Suprapubic skin (tissue), 4 donors: ENCODE results near the gene SCFD2. TPM values are rescaled to one million over a fixed set of nuclear protein-coding genes. Genes with fewer than 3 reads are reported as not detected.

Experiments
- DNase-seq, 2 donors: peaks; one replicate each; pipeline ENCODE4 v3.0.0-alpha.2; 2019; ENCODE audit warnings: low spot score in 2 of 2
- H3K27ac ChIP-seq: fragments of 200-600 bp; sonication (generic); one replicate; pipeline ENCODE4 v1.5.1; 2019
- H3K27me3 ChIP-seq: fragments of 200-600 bp; sonication (generic); one replicate; pipeline ENCODE4 v1.5.1; 2019
- H3K36me3 ChIP-seq: fragments of 200-600 bp; sonication (generic); one replicate; pipeline ENCODE4 v1.5.1; 2019
- H3K4me1 ChIP-seq: fragments of 200-600 bp; sonication (generic); one replicate; pipeline ENCODE4 v1.5.1; 2019
- H3K4me3 ChIP-seq: fragments of 200-600 bp; sonication (generic); one replicate; pipeline ENCODE4 v1.5.1; 2019; ENCODE audit warnings: mild to moderate bottlenecking
- H3K9me3 ChIP-seq: fragments of 200-600 bp; sonication (generic); one replicate; pipeline ENCODE4 v1.5.1; 2019
- CTCF ChIP-seq, 2 donors: fragments of 200-600 bp in 1 of 2; fragments of 450-650 bp in 1 of 2; sonication (generic) in 1 of 2; IDR thresholded peaks; one replicate each; pipeline ENCODE4 v1.5.1; 2016 to 2019; ENCODE audit warnings: antibody characterized with exemption in 2 of 2, mild to moderate bottlenecking in 1 of 2, moderate library complexity in 1 of 2
- EP300 ChIP-seq: sonication (generic); formaldehyde crosslinking; IDR thresholded peaks from one replicate; pipeline ENCODE4 v1.6.1; 2017; ENCODE audit warnings: antibody characterized with exemption
- POLR2A ChIP-seq, 2 donors: fragments of 450-650 bp; IDR thresholded peaks; one replicate each; pipeline ENCODE4 v1.6.1; 2017; ENCODE audit warnings: antibody characterized with exemption in 2 of 2, mild to moderate bottlenecking in 2 of 2, moderate library complexity in 2 of 2
- POLR2AphosphoS5 ChIP-seq, 3 donors: sonication (generic); formaldehyde crosslinking; IDR thresholded peaks; one replicate each; pipeline ENCODE4 v1.6.1; 2017; ENCODE audit warnings: antibody characterized with exemption in 3 of 3
- whole genome bisulfite sequencing: methylation state at CpG from one replicate; pipeline ENCODE4 v1.1.5; 2018; 5-methylcytosine and 5-hydroxymethylcytosine counted together
- total RNA-seq, 4 donors: library from RNA; depleted of rRNA; stranded (reverse); fragments of >200 nt; gene quantifications; one replicate each; pipeline ENCODE4 v1.1.0, GENCODE V29; 2016

SCFD2 gene
- total RNA-seq, 4 donors from 2014 or later = 25.5 to 39.5 (median 31.9) TPM

- DNase-seq = no peak
- Histone ChIP-seq H3K9me3 (no peaks in the 10 kb centered on the region), H3K36me3 (no peaks in the 10 kb centered on the region), H3K4me3 (no peak overlapping the region), H3K4me1 (no peaks in the 10 kb centered on the region), H3K27ac (no peak overlapping the region), H3K27me3 (no peaks in the 10 kb centered on the region)
- TF ChIP-seq POLR2AphosphoS5 (IDR thresholded peaks at IDR 0.05) = no peak
- no peak for TF ChIP-seq POLR2A (IDR thresholded peaks at IDR 0.05)
- TF ChIP-seq EP300 = no peak
- no peak for TF ChIP-seq CTCF (IDR thresholded peaks at IDR 0.05)
- 97% methylated on average over 2 of the region's 2 CpGs for WGBS
These were observed 213.4 kb downstream of the SCFD2 start for GRCh38 chr4:53152467-53152866.

- H3K4me1 ChIP-seq = no peaks in the 10 kb centered on the region
- no peaks in the 10 kb centered on the region for H3K9me3 ChIP-seq
- H3K36me3 ChIP-seq = no peaks in the 10 kb centered on the region
- no peaks in the 10 kb centered on the region for H3K27me3 ChIP-seq
- no peak overlapping the region for H3K27ac ChIP-seq
- no peak for TF ChIP-seq EP300
- TF ChIP-seq CTCF (IDR thresholded peaks at IDR 0.05) = no peak
- TF ChIP-seq POLR2AphosphoS5 (IDR thresholded peaks at IDR 0.05) = no peak
- TF ChIP-seq POLR2A (IDR thresholded peaks at IDR 0.05) = no peak
- no peak overlapping the region for H3K4me3 ChIP-seq
- no peak for DNase-seq
- WGBS = 88% methylated on average over 3 of the region's 3 CpGs
These were observed 214.4 kb downstream of the SCFD2 start for GRCh38 chr4:53151489-53151788.

- H3K36me3 ChIP-seq = no peaks in the 10 kb centered on the region
- WGBS = 83% methylated on average over 4 of the region's 4 CpGs
- H3K4me1 ChIP-seq = no peaks in the 10 kb centered on the region
- DNase-seq = no peak
- H3K4me3 ChIP-seq = no peak overlapping the region
- no peak for TF ChIP-seq POLR2AphosphoS5 (IDR thresholded peaks at IDR 0.05)
- no peak for TF ChIP-seq EP300
- H3K9me3 ChIP-seq = no peaks in the 10 kb centered on the region
- no peaks in the 10 kb centered on the region for H3K27me3 ChIP-seq
- no peak overlapping the region for H3K27ac ChIP-seq
These were observed 215.0 kb downstream of the SCFD2 start for GRCh38 chr4:53150631-53151488.

DNA sequence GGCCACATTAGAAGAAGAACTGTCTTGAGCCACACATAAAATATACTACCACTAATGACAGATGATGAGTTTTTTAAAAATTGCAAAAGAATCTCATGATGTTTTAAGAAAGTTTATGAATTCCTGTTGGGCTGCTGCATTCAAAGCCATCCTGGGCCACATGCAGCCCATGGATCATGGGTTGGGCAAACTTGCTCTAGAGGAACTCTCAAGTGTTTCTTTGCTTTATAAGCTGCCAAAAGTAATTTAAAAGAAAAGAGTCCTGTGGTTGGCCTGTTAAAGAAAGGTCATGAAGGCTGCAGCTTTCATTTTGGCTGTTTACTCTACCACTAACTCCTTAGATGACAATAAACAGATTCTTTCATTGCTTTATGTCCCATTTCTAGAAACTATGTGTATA lies 218.2 kb downstream of the SCFD2 start:
- no peak overlapping the region for H3K27ac ChIP-seq
- TF ChIP-seq POLR2AphosphoS5 (IDR thresholded peaks at IDR 0.05) (no peak), CTCF (IDR thresholded peaks at IDR 0.05) (no peak), POLR2A (IDR thresholded peaks at IDR 0.05) (no peak), EP300 (no peak)
- H3K27me3 ChIP-seq = no peaks in the 10 kb centered on the region

GRCh38 chr4:53147197-53147596 lies 218.7 kb downstream of the SCFD2 start:
- no peaks in the 10 kb centered on the region for H3K27me3 ChIP-seq
- H3K36me3 ChIP-seq = peaks cover 7% of the 10 kb centered on the region
- H3K27ac ChIP-seq = no peak overlapping the region
- TF ChIP-seq POLR2A (IDR thresholded peaks at IDR 0.05) (no peak), CTCF (IDR thresholded peaks at IDR 0.05) (no peak), EP300 (no peak), POLR2AphosphoS5 (IDR thresholded peaks at IDR 0.05) (no peak)
- no peaks in the 10 kb centered on the region for H3K4me1 ChIP-seq
- H3K9me3 ChIP-seq = no peaks in the 10 kb centered on the region
- DNase-seq = no peak
- no peak overlapping the region for H3K4me3 ChIP-seq
- WGBS = 86% methylated on average over 4 of the region's 4 CpGs

More for the DNA sequence above, 218.2 kb downstream of the SCFD2 start:
- Histone ChIP-seq H3K4me3 (no peak overlapping the region), H3K9me3 (no peaks in the 10 kb centered on the region), H3K36me3 (peaks cover 7% of the 10 kb centered on the region), H3K4me1 (no peaks in the 10 kb centered on the region)
- no peak for DNase-seq
